ENCODE data around the gene CYRIA.

Gene CYRIA

GRCh38 chr2:16652296-16653082 is 13.1 kb downstream of the CYRIA start:
- DNase-seq (ENCODE audit: low read depth in 2 of 3, low spot score in 2 of 3), result no peak

GRCh38 chr2:16650287-16651249 is 15.1 kb downstream of the CYRIA start:
- no peak for DNase-seq (ENCODE audit: low read depth in 2 of 3, low spot score in 2 of 3)

GRCh38 chr2:16649353-16650286 is 16.0 kb downstream of the CYRIA start:
- no peak for DNase-seq (ENCODE audit: low read depth in 2 of 3, low spot score in 2 of 3)

GRCh38 chr2:16647992-16648617 is 17.5 kb downstream of the CYRIA start:
- DNase-seq (ENCODE audit: low read depth in 2 of 3, low spot score in 2 of 3), result no peak

- no peak for DNase-seq (ENCODE audit: low read depth in 2 of 3, low spot score in 2 of 3)
Measured at GRCh38 chr2:16645775-16646559, 19.7 kb downstream of the CYRIA start.

GRCh38 chr2:16645088-16645487 is 20.5 kb downstream of the CYRIA start:
- no peak for DNase-seq (ENCODE audit: low read depth in 2 of 3, low spot score in 2 of 3)

GRCh38 chr2:16644221-16644925 is 21.3 kb downstream of the CYRIA start:
- DNase-seq (ENCODE audit: low read depth in 2 of 3, low spot score in 2 of 3), result no peak

GRCh38 chr2:16643099-16643498 is 22.5 kb downstream of the CYRIA start:
- DNase-seq (ENCODE audit: low read depth in 2 of 3, low spot score in 2 of 3), result no peak

GRCh38 chr2:16642088-16642487 is 23.5 kb downstream of the CYRIA start:
- DNase-seq (ENCODE audit: low read depth in 2 of 3, low spot score in 2 of 3), result no peak

- no peak for DNase-seq (ENCODE audit: low read depth in 2 of 3, low spot score in 2 of 3)
Measured at GRCh38 chr2:16641509-16641908, 24.1 kb downstream of the CYRIA start.

GRCh38 chr2:16640867-16641266 is 24.8 kb downstream of the CYRIA start:
- no peak for DNase-seq (ENCODE audit: low read depth in 2 of 3, low spot score in 2 of 3)

- DNase-seq (ENCODE audit: low read depth in 2 of 3, low spot score in 2 of 3), result no peak
Measured at GRCh38 chr2:16640001-16640700, 25.5 kb downstream of the CYRIA start.

GRCh38 chr2:16639431-16639830 is 26.2 kb downstream of the CYRIA start:
- no peak for DNase-seq (ENCODE audit: low read depth in 2 of 3, low spot score in 2 of 3)

GRCh38 chr2:16638946-16639345 is 26.7 kb downstream of the CYRIA start:
- no peak for DNase-seq (ENCODE audit: low read depth in 2 of 3, low spot score in 2 of 3)

GRCh38 chr2:16637304-16637703 is 28.3 kb downstream of the CYRIA start:
- DNase-seq (ENCODE audit: low read depth in 2 of 3, low spot score in 2 of 3), result no peak

- no peak for DNase-seq (ENCODE audit: low read depth in 2 of 3, low spot score in 2 of 3)
Measured at GRCh38 chr2:16635791-16636699, 29.6 kb downstream of the CYRIA start.

- DNase-seq (ENCODE audit: low read depth in 2 of 3, low spot score in 2 of 3), result no peak
Measured at GRCh38 chr2:16633621-16634430, 31.8 kb downstream of the CYRIA start.
